Hepatocyte (in vitro differentiated cells): ENCODE results near the gene TBX15. TPM values are rescaled to one million over a fixed set of nuclear protein-coding genes. Genes with fewer than 3 reads are reported as not detected.

ENCODE experiments used
- DNase-seq: peaks from one replicate; pipeline ENCODE4 v3.0.0-alpha.2; 2016; ENCODE audit warnings: low spot score
- H2AFZ ChIP-seq: fragments of 200-600 bp; sonication (generic); 2 replicates; pipeline ENCODE4 v1.6.0; 2016; ENCODE audit warnings: antibody characterized with exemption, mild to moderate bottlenecking
- H3K27ac ChIP-seq: fragments of 200-600 bp; sonication (generic); 2 replicates; pipeline ENCODE4 v1.5.1; 2016; ENCODE audit warnings: mild to moderate bottlenecking
- H3K27me3 ChIP-seq: fragments of 200-600 bp; sonication (generic); 2 replicates; pipeline ENCODE4 v1.6.1; 2016
- H3K36me3 ChIP-seq: fragments of 200-600 bp; sonication (generic); replicated peaks from 2 replicates; pipeline ENCODE4 v1.5.1; 2016; ENCODE audit warnings: low read depth; ENCODE audit not compliant: insufficient read depth
- H3K4me1 ChIP-seq: fragments of 200-600 bp; sonication (generic); 2 replicates; pipeline ENCODE4 v1.5.1; 2016; ENCODE audit warnings: mild to moderate bottlenecking, moderate library complexity; ENCODE audit not compliant: insufficient read depth
- H3K4me2 ChIP-seq: fragments of 200-600 bp; sonication (generic); 2 replicates; pipeline ENCODE4 v1.6.0; 2016
- H3K4me3 ChIP-seq: fragments of 200-600 bp; sonication (generic); 2 replicates; pipeline ENCODE4 v1.5.1; 2016; ENCODE audit warnings: mild to moderate bottlenecking
- H3K79me2 ChIP-seq: fragments of 200-600 bp; sonication (generic); 2 replicates; pipeline ENCODE4 v1.6.0; 2017; ENCODE audit warnings: mild to moderate bottlenecking
- H3K9me2 ChIP-seq: fragments of 200-600 bp; sonication (generic); replicated peaks from 2 replicates; pipeline ENCODE4 v1.6.0; 2017; ENCODE audit warnings: mild to moderate bottlenecking; ENCODE audit not compliant: insufficient read depth
- H3K9me3 ChIP-seq: fragments of 200-600 bp; sonication (generic); 2 replicates; pipeline ENCODE4 v1.5.1; 2016; ENCODE audit warnings: low read depth, mild to moderate bottlenecking
- H4K20me1 ChIP-seq: fragments of 200-600 bp; sonication (generic); 2 replicates; pipeline ENCODE4 v1.6.0; 2016; ENCODE audit warnings: mild to moderate bottlenecking; ENCODE audit not compliant: insufficient read depth, poor library complexity, severe bottlenecking
- EZH2 ChIP-seq: fragments of 200-600 bp; sonication (generic); IDR thresholded peaks from 2 replicates; pipeline ENCODE4 v1.6.1; 2016; ENCODE audit warnings: antibody characterized with exemption, mild to moderate bottlenecking, borderline replicate concordance
- EZH2phosphoT487 ChIP-seq: fragments of 200-600 bp; sonication (generic); IDR thresholded peaks from one replicate; pipeline ENCODE4 v1.6.1; 2018; ENCODE audit warnings: antibody characterized with exemption, mild to moderate bottlenecking, low read depth, moderate library complexity; ENCODE audit not compliant: unreplicated experiment, severe bottlenecking
- WGBS: methylation state at CpG from one replicate; pipeline ENCODE4 v1.1.6; 2016; ENCODE audit warnings: low lambda C conversion rate; ENCODE audit errors: missing lambda C conversion rate; 5-methylcytosine and 5-hydroxymethylcytosine counted together
- polyA plus RNA-seq: library from polyadenylated mRNA; unstranded; fragments of >200 nt; fragmentation: Nextera tagmentation; extraction: Ambion mirVana; gene quantifications from 2 replicates; pipeline ENCODE4 v1.2.1, GENCODE V29; 2016
- total RNA-seq: library from RNA; depleted of rRNA; stranded (reverse); fragments of >200 nt; gene quantifications from 2 replicates; pipeline ENCODE4 v1.2.3, GENCODE V29; 2014
- TF ChIP-seq, protein P1 (sequence below): fragments of 200-600 bp; sonication (generic); IDR thresholded peaks from 2 replicates; pipeline ENCODE4 v1.5.1; 2016; ENCODE audit warnings: antibody characterized with exemption, mild to moderate bottlenecking; ENCODE audit not compliant: poor library complexity

The TBX15 gene
- total and polyA plus RNA-seq, 2 experiments from 2014 or later = 1.6 to 3.8 TPM

- Histone ChIP-seq H3K4me2 (no peak overlapping the region), H2AFZ (no peak overlapping the region), H3K27ac (no peak overlapping the region), H3K9me3 (no peaks in the 10 kb centered on the region), H3K36me3 (no peaks in the 10 kb centered on the region), H3K4me3 (no peak overlapping the region), H3K79me2 (no peaks in the 10 kb centered on the region), H3K27me3 (no peaks in the 10 kb centered on the region), H3K4me1 (peaks cover 12% of the 10 kb centered on the region), H4K20me1 (no peaks in the 10 kb centered on the region), H3K9me2 (no peaks in the 10 kb centered on the region)
- DNase-seq = no peak
- TF ChIP-seq, protein P1, sequence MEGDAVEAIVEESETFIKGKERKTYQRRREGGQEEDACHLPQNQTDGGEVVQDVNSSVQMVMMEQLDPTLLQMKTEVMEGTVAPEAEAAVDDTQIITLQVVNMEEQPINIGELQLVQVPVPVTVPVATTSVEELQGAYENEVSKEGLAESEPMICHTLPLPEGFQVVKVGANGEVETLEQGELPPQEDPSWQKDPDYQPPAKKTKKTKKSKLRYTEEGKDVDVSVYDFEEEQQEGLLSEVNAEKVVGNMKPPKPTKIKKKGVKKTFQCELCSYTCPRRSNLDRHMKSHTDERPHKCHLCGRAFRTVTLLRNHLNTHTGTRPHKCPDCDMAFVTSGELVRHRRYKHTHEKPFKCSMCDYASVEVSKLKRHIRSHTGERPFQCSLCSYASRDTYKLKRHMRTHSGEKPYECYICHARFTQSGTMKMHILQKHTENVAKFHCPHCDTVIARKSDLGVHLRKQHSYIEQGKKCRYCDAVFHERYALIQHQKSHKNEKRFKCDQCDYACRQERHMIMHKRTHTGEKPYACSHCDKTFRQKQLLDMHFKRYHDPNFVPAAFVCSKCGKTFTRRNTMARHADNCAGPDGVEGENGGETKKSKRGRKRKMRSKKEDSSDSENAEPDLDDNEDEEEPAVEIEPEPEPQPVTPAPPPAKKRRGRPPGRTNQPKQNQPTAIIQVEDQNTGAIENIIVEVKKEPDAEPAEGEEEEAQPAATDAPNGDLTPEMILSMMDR = no peak
- TF ChIP-seq EZH2 (no peak), EZH2phosphoT487 (no peak)
- 98% methylated on average over 3 of the region's 3 CpGs for WGBS
Measured at GRCh38 chr1:118947003-118947765, 41.0 kb downstream of the TBX15 start.

- Histone ChIP-seq H4K20me1 (no peaks in the 10 kb centered on the region), H3K36me3 (no peaks in the 10 kb centered on the region), H3K79me2 (no peaks in the 10 kb centered on the region), H3K4me2 (no peak overlapping the region), H3K9me3 (no peaks in the 10 kb centered on the region), H2AFZ (no peak overlapping the region), H3K27ac (no peak overlapping the region), H3K4me1 (peaks cover 12% of the 10 kb centered on the region), H3K4me3 (no peak overlapping the region), H3K27me3 (no peaks in the 10 kb centered on the region), H3K9me2 (no peaks in the 10 kb centered on the region)
- DNase-seq = no peak
- WGBS = 33% methylated on average over 1 of the region's 1 CpG
- TF ChIP-seq EZH2 (no peak), EZH2phosphoT487 (no peak)
- TF ChIP-seq, protein P1 = no peak
Measured at GRCh38 chr1:118945489-118945888, 42.7 kb downstream of the TBX15 start.

GRCh38 chr1:118944546-118944945 lies 43.6 kb downstream of the TBX15 start:
- no peak for DNase-seq
- Histone ChIP-seq H2AFZ (no peak overlapping the region), H3K79me2 (no peaks in the 10 kb centered on the region), H3K9me2 (no peaks in the 10 kb centered on the region), H3K4me1 (peaks cover 12% of the 10 kb centered on the region), H3K4me2 (no peak overlapping the region), H4K20me1 (no peaks in the 10 kb centered on the region), H3K9me3 (no peaks in the 10 kb centered on the region), H3K27ac (no peak overlapping the region), H3K36me3 (no peaks in the 10 kb centered on the region), H3K27me3 (no peaks in the 10 kb centered on the region), H3K4me3 (no peak overlapping the region)
- TF ChIP-seq EZH2 (no peak), EZH2phosphoT487 (no peak)
- TF ChIP-seq, protein P1 = no peak
- 68% methylated on average over 4 of the region's 4 CpGs for WGBS

- WGBS = 97% methylated on average over 2 of the region's 2 CpGs
- H3K4me2 ChIP-seq = no peak overlapping the region
Measured at GRCh38 chr1:118944133-118944532, 44.0 kb downstream of the TBX15 start.

More at GRCh38 chr1:118944133-118944532, 44.0 kb downstream of the TBX15 start:
- Histone ChIP-seq H3K9me2 (no peaks in the 10 kb centered on the region), H3K79me2 (no peaks in the 10 kb centered on the region), H3K36me3 (no peaks in the 10 kb centered on the region), H3K4me1 (peaks cover 12% of the 10 kb centered on the region), H3K4me3 (no peak overlapping the region), H3K27me3 (no peaks in the 10 kb centered on the region), H4K20me1 (no peaks in the 10 kb centered on the region), H2AFZ (no peak overlapping the region), H3K9me3 (no peaks in the 10 kb centered on the region), H3K27ac (no peak overlapping the region)
- TF ChIP-seq, protein P1 = no peak
- TF ChIP-seq EZH2 (no peak), EZH2phosphoT487 (no peak)
- no peak for DNase-seq
